ENCODE measurements around the gene CLTC. TPM values are rescaled to one million over a fixed set of nuclear protein-coding genes. Genes with fewer than 3 reads are reported as not detected.

CLTC gene
- total RNA-seq (2014; rRNA removed; shearing (Covaris generic)), result 128 and 151 TPM in 2 replicates

GRCh38 chr17:59619298-59620063 is at the start of gene CLTC:
Gene CLTC, plus strand, starts transcription at chr17:59619895. Its CDS starts 237 bp downstream, at chr17:59620132.

GRCh38 chr17:59707149-59707970 is 87.7 kb downstream of the CLTC start, which contains the start of the genes PTRH2 and VMP1:
Gene PTRH2, minus strand, starts transcription at chr17:59707430. Its CDS starts 9,452 bp downstream, at chr17:59697978.
Gene VMP1, plus strand, starts transcription at chr17:59707654. Its CDS starts 23,793 bp downstream, at chr17:59731447.

Other genes starting within 250 kb of the CLTC start
- gene DHX40, start 54.3 kb upstream of the CLTC start, total RNA-seq (2014; rRNA removed; shearing (Covaris generic)), result 48.4 and 50.0 TPM in 2 replicates
- gene PTRH2, start 87.5 kb downstream of the CLTC start, total RNA-seq (2014; rRNA removed; shearing (Covaris generic)), result 73.0 and 77.1 TPM in 2 replicates
- 150 and 183 TPM in 2 replicates for gene VMP1, start 87.8 kb downstream of the CLTC start, total RNA-seq (2014; rRNA removed; shearing (Covaris generic))